Effector memory CD8-positive, alpha-beta T cell (primary cell): ENCODE measurements around the gene MIGA2.

ENCODE experiments used
- ATAC-seq: fragments of 150-1000 bp; cut with Tn5 transposase; replicated peaks from 2 replicates; pipeline ENCODE4 v1.10.0; 2021; ENCODE audit warnings: mild to moderate bottlenecking, moderate library complexity
- DNase-seq, 3 experiments: peaks; one replicate each; pipeline ENCODE4 v3.0.0; 2021
- H3K27ac Mint-ChIP-seq, 2 donors: one replicate each; pipeline ENCODE4 v1.8.0; 2022; ENCODE audit warnings: mild to moderate bottlenecking in 2 of 2, mixed read lengths in 2 of 2, moderate library complexity in 2 of 2
- H3K27me3 Mint-ChIP-seq, 2 donors: one replicate each; pipeline ENCODE4 v1.8.0; 2022; ENCODE audit warnings: mixed read lengths in 2 of 2
- H3K36me3 Mint-ChIP-seq: one replicate; pipeline ENCODE4 v1.8.0; 2022; ENCODE audit warnings: mild to moderate bottlenecking, moderate library complexity, mixed read lengths; ENCODE audit not compliant: insufficient read depth
- H3K4me1 Mint-ChIP-seq, 2 donors: one replicate each; pipeline ENCODE4 v1.8.0; 2022; ENCODE audit warnings: low read depth in 2 of 2, mixed read lengths in 2 of 2
- H3K4me3 Mint-ChIP-seq, 2 donors: one replicate each; pipeline ENCODE4 v1.8.0; 2022; ENCODE audit warnings: mild to moderate bottlenecking in 2 of 2, mixed read lengths in 2 of 2, moderate library complexity in 2 of 2
- H3K9me3 Mint-ChIP-seq, 2 donors: one replicate each; pipeline ENCODE4 v1.8.0; 2022; ENCODE audit warnings: mixed read lengths in 2 of 2

MIGA2 gene

DNA sequence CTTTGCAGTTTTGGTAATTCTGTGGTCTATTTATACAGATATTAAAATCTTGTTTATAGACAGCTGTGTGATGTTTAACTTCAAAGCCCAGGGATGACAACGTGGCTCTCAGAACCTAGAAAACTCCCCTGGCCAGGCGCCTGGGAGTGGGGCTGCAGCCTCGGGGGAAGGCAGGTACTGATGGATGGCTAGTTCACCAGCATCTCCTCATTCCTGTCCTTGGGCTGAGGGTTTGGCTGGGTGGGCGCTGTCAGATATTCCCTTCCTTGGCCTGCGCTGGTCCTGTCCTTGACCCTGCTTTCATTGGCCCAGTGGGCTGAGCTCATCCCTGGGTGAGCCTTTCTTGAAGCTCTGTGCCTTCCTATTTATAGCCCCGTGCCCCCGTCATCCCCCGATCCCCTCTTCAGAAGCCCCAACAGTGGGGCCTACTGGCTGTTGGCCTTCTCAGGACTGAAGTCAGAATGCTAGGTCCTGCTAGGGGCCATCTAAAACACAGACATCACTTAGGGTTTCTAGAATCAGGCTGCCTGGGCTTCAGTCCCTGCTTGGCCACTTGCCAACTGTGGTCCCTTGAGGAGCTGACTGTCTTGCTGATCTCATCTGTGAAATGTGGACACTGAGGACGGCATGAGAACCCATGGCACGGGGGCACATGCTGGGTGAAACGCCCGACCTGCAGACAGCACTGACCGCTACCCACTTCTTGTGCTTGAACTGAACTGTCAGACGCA, 29.2 kb upstream of the MIGA2 start:
- no peaks in the 10 kb centered on the region for H3K9me3 Mint-ChIP-seq
- ATAC-seq, result no peak
- DNase-seq, result no peak
- H3K27me3 Mint-ChIP-seq, result no peaks in the 10 kb centered on the region
- peaks cover 0 to 4% of the 10 kb centered on the region in 2 donors for H3K4me1 Mint-ChIP-seq
- peaks cover 31% of the 10 kb centered on the region for H3K36me3 Mint-ChIP-seq
- no peak overlapping the region for H3K4me3 Mint-ChIP-seq
- peak overlapping the region in 1 of 2 donors; percentile 65 for H3K27ac Mint-ChIP-seq

- Mint-ChIP-seq H3K27ac (no peak overlapping the region), H3K4me1 (peaks cover 0 to 4% of the 10 kb centered on the region in 2 donors), H3K36me3 (peaks cover 23% of the 10 kb centered on the region), H3K4me3 (no peak overlapping the region), H3K27me3 (no peaks in the 10 kb centered on the region), H3K9me3 (no peaks in the 10 kb centered on the region)
- ATAC-seq, result no peak
- DNase-seq, result no peak
These were observed 28.5 kb upstream of the MIGA2 start for GRCh38 chr9:129007766-129008468.

- Mint-ChIP-seq H3K27ac (no peak overlapping the region), H3K4me1 (peaks cover 0 to 4% of the 10 kb centered on the region in 2 donors), H3K27me3 (no peaks in the 10 kb centered on the region), H3K4me3 (no peak overlapping the region), H3K9me3 (no peaks in the 10 kb centered on the region), H3K36me3 (peaks cover 18% of the 10 kb centered on the region)
- DNase-seq (no peak), ATAC-seq (no peak)
These were observed 27.9 kb upstream of the MIGA2 start for GRCh38 chr9:129008469-129008965.

DNA sequence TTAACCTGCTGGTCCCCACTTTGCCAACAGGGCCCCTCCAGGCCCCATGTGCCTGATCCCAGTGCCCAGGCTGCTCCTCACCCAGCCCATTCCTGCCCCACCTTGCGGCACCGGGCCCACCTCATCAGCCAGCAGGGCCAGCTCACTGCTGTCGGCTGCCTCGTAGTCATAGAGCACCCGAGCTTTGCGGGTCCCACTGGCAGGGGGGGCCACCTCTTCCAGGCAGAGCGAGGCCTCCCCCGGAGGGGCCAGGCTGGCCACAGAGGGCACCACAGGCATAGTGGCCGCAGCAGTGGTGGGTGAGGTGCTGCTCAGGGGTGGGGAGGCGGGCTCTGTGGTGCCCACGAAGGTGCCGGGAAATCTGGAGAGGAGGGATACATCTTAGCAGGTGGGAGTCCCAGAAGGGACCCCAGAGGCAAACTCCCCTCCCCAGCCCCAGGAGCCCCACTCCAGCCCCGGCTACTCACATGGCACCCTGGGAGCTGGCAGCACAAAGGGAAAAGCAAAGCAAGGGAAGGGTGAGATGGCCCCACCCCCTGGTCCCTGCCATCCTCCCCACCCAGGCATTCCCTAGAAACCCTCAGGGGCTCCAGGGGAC, 27.3 kb upstream of the MIGA2 start:
- no peak for DNase-seq
- peaks cover 12% of the 10 kb centered on the region for H3K36me3 Mint-ChIP-seq
- no peaks in the 10 kb centered on the region for H3K9me3 Mint-ChIP-seq
- no peak overlapping the region for H3K27ac Mint-ChIP-seq
- H3K27me3 Mint-ChIP-seq, result no peaks in the 10 kb centered on the region
- no peak overlapping the region for H3K4me3 Mint-ChIP-seq
- H3K4me1 Mint-ChIP-seq, result peaks cover 0 to 4% of the 10 kb centered on the region in 2 donors
- no peak for ATAC-seq

DNA sequence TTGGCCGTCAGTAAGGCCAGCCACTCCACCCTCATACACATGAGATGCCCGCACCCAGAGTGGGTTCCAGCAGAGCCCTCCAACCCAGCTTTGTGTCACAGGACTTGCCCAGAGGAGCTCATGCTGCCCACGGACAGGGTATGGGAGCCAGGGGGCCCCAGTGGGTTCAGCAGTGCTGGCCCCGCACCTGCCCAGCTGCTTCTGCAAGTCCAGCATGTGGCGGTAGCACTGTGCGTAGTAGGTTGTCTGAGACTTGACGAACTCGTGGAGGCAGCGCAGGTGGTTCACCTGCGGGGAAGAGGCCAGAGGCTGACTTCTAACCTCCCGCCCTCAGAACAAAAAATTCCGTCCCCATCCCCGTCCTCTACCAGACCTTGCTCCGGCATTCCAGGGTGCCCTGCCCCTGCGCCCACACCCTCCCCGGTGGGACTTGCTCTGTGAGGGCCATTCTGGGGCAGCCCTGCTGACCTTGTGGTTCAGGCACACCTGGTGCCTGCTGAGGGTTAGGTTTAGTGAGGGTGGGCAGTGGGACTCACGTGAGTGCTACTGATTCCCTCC, 26.8 kb upstream of the MIGA2 start:
- ATAC-seq (no peak), DNase-seq (no peak)
- H3K27me3 Mint-ChIP-seq, result no peaks in the 10 kb centered on the region
- no peaks in the 10 kb centered on the region for H3K9me3 Mint-ChIP-seq
- H3K4me1 Mint-ChIP-seq, result peaks cover 0 to 4% of the 10 kb centered on the region in 2 donors
- no peak overlapping the region for H3K27ac Mint-ChIP-seq
- peaks cover 12% of the 10 kb centered on the region for H3K36me3 Mint-ChIP-seq
- no peak overlapping the region for H3K4me3 Mint-ChIP-seq

- H3K27ac Mint-ChIP-seq, result no peak overlapping the region
- H3K36me3 Mint-ChIP-seq, result peaks cover 17% of the 10 kb centered on the region
- DNase-seq (no peak), ATAC-seq (no peak)
- H3K4me1 Mint-ChIP-seq, result peaks cover 0 to 4% of the 10 kb centered on the region in 2 donors
- no peaks in the 10 kb centered on the region for H3K9me3 Mint-ChIP-seq
- H3K4me3 Mint-ChIP-seq, result no peak overlapping the region
- no peaks in the 10 kb centered on the region for H3K27me3 Mint-ChIP-seq
These were observed 26.0 kb upstream of the MIGA2 start for GRCh38 chr9:129010267-129010975.

DNA sequence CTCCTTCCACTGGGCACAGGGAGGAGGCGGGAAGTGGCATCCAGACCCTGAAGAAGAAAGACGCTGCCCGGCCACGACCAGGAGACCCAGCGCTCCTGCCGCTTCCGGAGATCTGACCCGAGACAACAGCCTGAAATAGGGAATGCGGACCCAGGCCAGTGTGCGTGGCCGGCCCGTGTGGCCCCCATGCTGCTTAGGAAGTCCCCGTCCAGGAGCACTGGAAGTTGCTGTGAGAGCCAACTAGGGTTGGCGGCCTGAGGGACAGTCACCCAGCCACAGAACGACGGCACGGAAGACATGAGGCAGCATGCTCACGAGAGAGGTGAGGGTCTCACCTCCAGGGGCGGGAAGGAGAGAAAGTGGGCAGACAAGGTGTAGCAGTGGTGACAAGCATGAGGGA, 25.3 kb upstream of the MIGA2 start:
- no peaks in the 10 kb centered on the region for H3K27me3 Mint-ChIP-seq
- no peak overlapping the region for H3K4me3 Mint-ChIP-seq
- H3K27ac Mint-ChIP-seq, result no peak overlapping the region
- H3K4me1 Mint-ChIP-seq, result peaks cover 0 to 4% of the 10 kb centered on the region in 2 donors
- DNase-seq, result no peak
- no peak for ATAC-seq
- no peaks in the 10 kb centered on the region for H3K9me3 Mint-ChIP-seq
- H3K36me3 Mint-ChIP-seq, result peaks cover 15% of the 10 kb centered on the region

- H3K27ac Mint-ChIP-seq, result peak overlapping the region in 1 of 2 donors; percentile 35
- H3K36me3 Mint-ChIP-seq, result peaks cover 12% of the 10 kb centered on the region
- H3K4me1 Mint-ChIP-seq, result no peaks in the 10 kb centered on the region
- H3K27me3 Mint-ChIP-seq, result no peaks in the 10 kb centered on the region
- no peaks in the 10 kb centered on the region for H3K9me3 Mint-ChIP-seq
- DNase-seq (no peak), ATAC-seq (no peak)
- H3K4me3 Mint-ChIP-seq, result no peak overlapping the region
These were observed 24.7 kb upstream of the MIGA2 start for GRCh38 chr9:129011761-129012181.

GRCh38 chr9:129012343-129012742, 24.1 kb upstream of the MIGA2 start:
- Mint-ChIP-seq H3K9me3 (no peaks in the 10 kb centered on the region), H3K4me1 (no peaks in the 10 kb centered on the region), H3K36me3 (peaks cover 12% of the 10 kb centered on the region), H3K27me3 (no peaks in the 10 kb centered on the region), H3K4me3 (no peak overlapping the region), H3K27ac (peak overlapping the region in 1 of 2 donors; percentile 35)
- ATAC-seq, result no peak
- no peak for DNase-seq

GRCh38 chr9:129012893-129013448, 23.5 kb upstream of the MIGA2 start:
- H3K4me3 Mint-ChIP-seq, result no peak overlapping the region
- ATAC-seq (no peak), DNase-seq (no peak)
- no peaks in the 10 kb centered on the region for H3K9me3 Mint-ChIP-seq
- H3K27ac Mint-ChIP-seq, result no peak overlapping the region
- peaks cover 13% of the 10 kb centered on the region for H3K36me3 Mint-ChIP-seq
- no peaks in the 10 kb centered on the region for H3K4me1 Mint-ChIP-seq
- H3K27me3 Mint-ChIP-seq, result no peaks in the 10 kb centered on the region

GRCh38 chr9:129013674-129014073, 22.8 kb upstream of the MIGA2 start:
- Mint-ChIP-seq H3K9me3 (no peaks in the 10 kb centered on the region), H3K27me3 (no peaks in the 10 kb centered on the region), H3K36me3 (peaks cover 20% of the 10 kb centered on the region), H3K4me1 (no peaks in the 10 kb centered on the region), H3K27ac (no peak overlapping the region), H3K4me3 (no peak overlapping the region)
- ATAC-seq (no peak), DNase-seq (no peak)

GRCh38 chr9:129014124-129014523, 22.3 kb upstream of the MIGA2 start:
- H3K36me3 Mint-ChIP-seq, result peaks cover 24% of the 10 kb centered on the region

GRCh38 chr9:129014608-129015007, 21.8 kb upstream of the MIGA2 start:
- H3K27me3 Mint-ChIP-seq, result no peaks in the 10 kb centered on the region
- ATAC-seq (no peak), DNase-seq (no peak)
- H3K4me1 Mint-ChIP-seq, result no peaks in the 10 kb centered on the region
- H3K36me3 Mint-ChIP-seq, result peaks cover 29% of the 10 kb centered on the region
- no peaks in the 10 kb centered on the region for H3K9me3 Mint-ChIP-seq
- no peak overlapping the region for H3K27ac Mint-ChIP-seq
- H3K4me3 Mint-ChIP-seq, result no peak overlapping the region

More at GRCh38 chr9:129014124-129014523, 22.3 kb upstream of the MIGA2 start:
- ATAC-seq, result no peak
- no peaks in the 10 kb centered on the region for H3K9me3 Mint-ChIP-seq
- H3K27ac Mint-ChIP-seq, result no peak overlapping the region
- no peaks in the 10 kb centered on the region for H3K27me3 Mint-ChIP-seq
- H3K4me1 Mint-ChIP-seq, result no peaks in the 10 kb centered on the region
- H3K4me3 Mint-ChIP-seq, result no peak overlapping the region
- no peak for DNase-seq
